Measurements from ENCODE around the gene MSH5.

The MSH5 gene

DNA sequence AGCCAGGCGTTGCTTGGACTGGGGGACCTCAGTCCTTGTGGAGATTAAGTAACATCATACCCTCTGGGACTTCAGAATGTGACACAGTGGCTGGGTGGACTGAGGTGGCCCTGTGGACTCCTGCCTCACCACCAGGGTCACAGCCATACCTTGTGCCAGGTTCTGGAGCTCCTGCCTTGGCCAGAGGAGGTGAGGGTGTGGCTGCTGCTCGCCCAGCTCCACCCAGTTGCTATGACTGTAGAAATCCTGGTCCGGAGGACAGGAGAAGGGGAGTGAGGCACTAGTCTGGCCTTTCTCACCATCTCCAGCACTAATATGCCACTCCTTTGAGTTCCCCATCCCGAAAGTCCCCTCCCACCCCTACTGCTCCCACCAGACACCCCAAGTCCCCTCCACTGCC, 35.4 kb downstream of the MSH5 start:
- no peaks in the 10 kb centered on the region for H3K9me3 ChIP-seq (ENCODE audit: insufficient read depth, low read depth, low read length)
- H3K4me3 ChIP-seq (ENCODE audit: low read length, poor library complexity, severe bottlenecking) = no peak overlapping the region
- H3K36me3 ChIP-seq (ENCODE audit: insufficient read depth, low read length) = peaks cover 10% of the 10 kb centered on the region; the same call in 1 of the 2 replicates
- H3F3A ChIP-seq (ENCODE audit: low read depth) = no peaks in the 10 kb centered on the region
- no peaks in the 10 kb centered on the region for H3K9me2 ChIP-seq (replicated peaks; ENCODE audit: low read depth, low read length)
- H3K4me2 ChIP-seq (ENCODE audit: low read depth, low read length, poor library complexity, severe bottlenecking) = no peak overlapping the region
- H2AFZ ChIP-seq (ENCODE audit: low read length) = no peak overlapping the region
- TF ChIP-seq, protein P1, sequence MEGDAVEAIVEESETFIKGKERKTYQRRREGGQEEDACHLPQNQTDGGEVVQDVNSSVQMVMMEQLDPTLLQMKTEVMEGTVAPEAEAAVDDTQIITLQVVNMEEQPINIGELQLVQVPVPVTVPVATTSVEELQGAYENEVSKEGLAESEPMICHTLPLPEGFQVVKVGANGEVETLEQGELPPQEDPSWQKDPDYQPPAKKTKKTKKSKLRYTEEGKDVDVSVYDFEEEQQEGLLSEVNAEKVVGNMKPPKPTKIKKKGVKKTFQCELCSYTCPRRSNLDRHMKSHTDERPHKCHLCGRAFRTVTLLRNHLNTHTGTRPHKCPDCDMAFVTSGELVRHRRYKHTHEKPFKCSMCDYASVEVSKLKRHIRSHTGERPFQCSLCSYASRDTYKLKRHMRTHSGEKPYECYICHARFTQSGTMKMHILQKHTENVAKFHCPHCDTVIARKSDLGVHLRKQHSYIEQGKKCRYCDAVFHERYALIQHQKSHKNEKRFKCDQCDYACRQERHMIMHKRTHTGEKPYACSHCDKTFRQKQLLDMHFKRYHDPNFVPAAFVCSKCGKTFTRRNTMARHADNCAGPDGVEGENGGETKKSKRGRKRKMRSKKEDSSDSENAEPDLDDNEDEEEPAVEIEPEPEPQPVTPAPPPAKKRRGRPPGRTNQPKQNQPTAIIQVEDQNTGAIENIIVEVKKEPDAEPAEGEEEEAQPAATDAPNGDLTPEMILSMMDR (conservative IDR thresholded peaks at IDR 0.05; ENCODE audit: low read length) = no peak
- no peak for TF ChIP-seq EZH2phosphoT487 (IDR thresholded peaks at IDR 0.05; ENCODE audit: borderline replicate concordance)
- no peaks in the 10 kb centered on the region for H4K20me1 ChIP-seq (ENCODE audit: insufficient read depth, low read length, poor library complexity, severe bottlenecking)
- no peak overlapping the region for H3K9ac ChIP-seq (ENCODE audit: low read depth, low read length, poor library complexity, severe bottlenecking)
- H3K79me2 ChIP-seq (ENCODE audit: insufficient read depth, low read length) = no peaks in the 10 kb centered on the region
- H3K4me1 ChIP-seq (ENCODE audit: insufficient read depth, low read length, poor library complexity, severe bottlenecking) = peaks cover 18% of the 10 kb centered on the region
- no peaks in the 10 kb centered on the region for H3K27me3 ChIP-seq (ENCODE audit: insufficient read depth, low read length, poor library complexity, severe bottlenecking)

DNA sequence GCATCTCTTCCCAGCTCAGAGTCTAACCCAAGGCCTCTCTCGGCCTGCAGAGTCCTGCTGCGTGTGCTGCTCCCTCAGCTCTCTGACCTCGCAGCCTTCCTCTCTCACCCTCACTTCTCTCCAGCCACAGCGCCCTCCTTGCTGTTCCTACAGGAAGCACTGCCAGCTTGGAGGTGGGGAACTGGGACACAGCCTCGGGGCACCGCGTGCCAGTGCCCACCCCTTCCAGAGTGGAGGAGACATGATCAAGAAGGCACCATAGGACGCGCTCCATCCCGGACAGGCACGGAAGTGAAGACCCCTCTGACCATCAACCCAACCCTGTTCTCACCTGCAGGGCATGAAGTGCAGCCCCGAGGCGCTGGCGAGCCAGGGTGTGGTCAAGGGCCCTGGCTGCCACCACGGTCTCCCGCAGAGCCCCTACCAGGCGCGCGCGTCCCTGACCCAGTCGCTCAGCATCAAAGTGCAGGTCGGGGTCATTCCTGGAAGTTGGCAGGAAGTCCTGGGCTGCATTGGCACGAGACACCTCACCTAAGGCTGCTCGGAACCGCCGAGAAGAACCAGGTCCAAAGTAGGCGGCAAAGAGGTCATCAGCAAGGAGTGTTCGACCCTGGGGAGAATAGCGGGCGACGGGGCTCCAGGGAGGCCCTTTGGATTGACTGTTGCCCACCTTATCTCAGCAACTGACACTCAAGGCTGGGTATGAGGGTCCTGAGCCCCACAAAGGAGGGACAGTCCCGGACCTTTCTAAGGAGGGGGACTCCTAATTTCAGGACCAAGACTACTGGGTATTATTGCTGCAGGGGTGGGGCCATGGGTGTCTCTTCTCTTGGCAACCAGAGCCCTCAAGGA, 36.1 kb downstream of the MSH5 start:
- no peak overlapping the region for H3K4me3 ChIP-seq (ENCODE audit: low read length, poor library complexity, severe bottlenecking)
- H3K36me3 ChIP-seq (ENCODE audit: insufficient read depth, low read length) = peaks cover 17% of the 10 kb centered on the region; the same call in 1 of the 2 replicates
- TF ChIP-seq, protein P1 (conservative IDR thresholded peaks at IDR 0.05; ENCODE audit: low read length) = no peak
- no peak for TF ChIP-seq EZH2phosphoT487 (IDR thresholded peaks at IDR 0.05; ENCODE audit: borderline replicate concordance)
- no peak overlapping the region for H3K9ac ChIP-seq (ENCODE audit: low read depth, low read length, poor library complexity, severe bottlenecking)
- no peak overlapping the region for H3K4me2 ChIP-seq (ENCODE audit: low read depth, low read length, poor library complexity, severe bottlenecking)
- no peaks in the 10 kb centered on the region for H4K20me1 ChIP-seq (ENCODE audit: insufficient read depth, low read length, poor library complexity, severe bottlenecking)
- no peaks in the 10 kb centered on the region for H3K9me2 ChIP-seq (replicated peaks; ENCODE audit: low read depth, low read length)
- no peaks in the 10 kb centered on the region for H3K79me2 ChIP-seq (ENCODE audit: insufficient read depth, low read length)
- H3F3A ChIP-seq (ENCODE audit: low read depth) = no peaks in the 10 kb centered on the region
- no peaks in the 10 kb centered on the region for H3K9me3 ChIP-seq (ENCODE audit: insufficient read depth, low read depth, low read length)
- no peak overlapping the region for H2AFZ ChIP-seq (ENCODE audit: low read length)
- H3K27me3 ChIP-seq (ENCODE audit: insufficient read depth, low read length, poor library complexity, severe bottlenecking) = no peaks in the 10 kb centered on the region
- H3K4me1 ChIP-seq (ENCODE audit: insufficient read depth, low read length, poor library complexity, severe bottlenecking) = peaks cover 18% of the 10 kb centered on the region

DNA sequence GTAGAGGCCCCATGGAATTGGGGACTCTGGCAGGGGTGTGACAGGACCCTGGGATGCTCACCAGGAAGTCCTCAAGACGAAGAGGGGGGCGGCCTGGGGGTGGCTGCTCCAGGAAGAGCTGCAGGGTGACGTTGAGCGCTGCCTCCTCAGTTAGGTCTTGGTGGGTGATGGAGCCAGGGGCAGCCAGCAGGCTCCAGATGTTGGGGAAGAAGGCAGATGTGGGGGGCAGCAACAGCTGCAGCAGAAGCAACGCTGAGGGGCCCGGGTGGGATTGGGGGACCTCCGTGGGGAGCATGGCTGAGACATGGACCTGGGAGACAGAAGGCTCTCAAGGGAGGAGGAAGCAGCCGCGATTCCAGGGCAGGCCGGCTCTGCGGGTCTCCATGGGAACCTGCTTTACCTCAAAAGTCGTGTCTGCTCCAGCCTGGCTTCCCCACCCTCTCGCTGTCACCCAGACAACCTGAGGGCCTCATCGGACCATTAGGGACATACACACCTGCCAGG, 36.7 kb downstream of the MSH5 start:
- no peaks in the 10 kb centered on the region for H3K9me2 ChIP-seq (replicated peaks; ENCODE audit: low read depth, low read length)
- H3K9ac ChIP-seq (ENCODE audit: low read depth, low read length, poor library complexity, severe bottlenecking) = no peak overlapping the region
- H3K4me2 ChIP-seq (ENCODE audit: low read depth, low read length, poor library complexity, severe bottlenecking) = no peak overlapping the region
- no peaks in the 10 kb centered on the region for H3K79me2 ChIP-seq (ENCODE audit: insufficient read depth, low read length)
- no peaks in the 10 kb centered on the region for H3F3A ChIP-seq (ENCODE audit: low read depth)
- no peaks in the 10 kb centered on the region for H4K20me1 ChIP-seq (ENCODE audit: insufficient read depth, low read length, poor library complexity, severe bottlenecking)
- H2AFZ ChIP-seq (ENCODE audit: low read length) = no peak overlapping the region
- TF ChIP-seq, protein P1 (conservative IDR thresholded peaks at IDR 0.05; ENCODE audit: low read length) = no peak
- TF ChIP-seq EZH2phosphoT487 (IDR thresholded peaks at IDR 0.05; ENCODE audit: borderline replicate concordance) = no peak
- H3K36me3 ChIP-seq (ENCODE audit: insufficient read depth, low read length) = peaks cover 21% of the 10 kb centered on the region; the same call in 1 of the 2 replicates
- H3K9me3 ChIP-seq (ENCODE audit: insufficient read depth, low read depth, low read length) = no peaks in the 10 kb centered on the region
- H3K4me3 ChIP-seq (ENCODE audit: low read length, poor library complexity, severe bottlenecking) = no peak overlapping the region
- no peaks in the 10 kb centered on the region for H3K27me3 ChIP-seq (ENCODE audit: insufficient read depth, low read length, poor library complexity, severe bottlenecking)
- peaks cover 18% of the 10 kb centered on the region for H3K4me1 ChIP-seq (ENCODE audit: insufficient read depth, low read length, poor library complexity, severe bottlenecking)

Measured in Loucy (cell line).